Right lung (tissue), 5 donors: ENCODE measurements around the gene ZBTB48. TPM values are rescaled to one million over a fixed set of nuclear protein-coding genes. Genes with fewer than 3 reads are reported as not detected.
A peak's percentile ranks its signal among the peaks of the same experiment; 100 is the strongest.
"Not testable (repeated sequence)": the region's sequence is repeated elsewhere in the genome, so short reads cannot be mapped to it uniquely, and the experiment has no call there.

ENCODE experiments used
- DNase-seq, 2 donors: peaks; one replicate each; pipeline ENCODE4 v3.0.0-alpha.2; 2013
- polyA plus RNA-seq, 5 donors: library from polyadenylated mRNA; unstranded; fragments of 120-200 nt; gene quantifications; one replicate each; pipeline versions ENCODE4 v1.2.1 to v1.2.3, GENCODE V29; 2013; ENCODE audit warnings: inconsistent platforms in 1 of 5, low replicate concordance in 1 of 5; ENCODE audit not compliant: insufficient read length in 5 of 5, insufficient read depth in 1 of 5

The ZBTB48 gene
- polyA plus RNA-seq, 5 donors, result 22.8 to 37.6 (median 32.7) TPM

- no peak for DNase-seq
Observed at GRCh38 chr1:6632588-6633514, 53.1 kb downstream of the ZBTB48 start.

- no peak for DNase-seq
Observed at GRCh38 chr1:6634371-6635052, 54.7 kb downstream of the ZBTB48 start.

GRCh38 chr1:6635161-6635909 lies 55.5 kb downstream of the ZBTB48 start:
- no peak for DNase-seq

GRCh38 chr1:6635910-6636760 lies 56.3 kb downstream of the ZBTB48 start:
- DNase-seq, result no peak

GRCh38 chr1:6636778-6637177 lies 57.0 kb downstream of the ZBTB48 start:
- DNase-seq, result not testable (repeated sequence)

GRCh38 chr1:6637770-6638169 lies 58.0 kb downstream of the ZBTB48 start:
- no peak for DNase-seq

- peak; percentile 50 to 59 for DNase-seq
Observed at GRCh38 chr1:6638226-6638625, 58.4 kb downstream of the ZBTB48 start.

Other genes starting within 250 kb of the ZBTB48 start
- 10 to 100 TPM; 11.7 to 17.0 (median 14.4) TPM for gene ACOT7, start 186.2 kb upstream of the ZBTB48 start, polyA plus RNA-seq
- under 1 TPM; 0.04 to 0.24 (median 0.22) TPM for gene HES2, start 160.1 kb upstream of the ZBTB48 start, polyA plus RNA-seq
- 1 to 10 TPM; 1.2 to 3.8 (median 2.4) TPM for gene ESPN, start 155.2 kb upstream of the ZBTB48 start, polyA plus RNA-seq
- gene TNFRSF25, start 113.8 kb upstream of the ZBTB48 start, polyA plus RNA-seq, result 10 to 100 TPM; 16.5 to 32.9 (median 27.1) TPM
- 10 to 100 TPM; 20.0 to 33.7 (median 28.7) TPM for gene PLEKHG5, start 88.3 kb upstream of the ZBTB48 start, polyA plus RNA-seq
- 10 to 100 TPM; 15.2 to 24.4 (median 22.4) TPM for gene NOL9, start 25.5 kb upstream of the ZBTB48 start, polyA plus RNA-seq
- gene TAS1R1, start 24.7 kb upstream of the ZBTB48 start, polyA plus RNA-seq, result under 1 TPM in 4 of 5 donors, not detected in 1; 0.17 to 0.54 (median 0.19) TPM
- gene KLHL21, start 22.9 kb downstream of the ZBTB48 start, polyA plus RNA-seq, result 10 to 100 TPM in 4 of 5 donors, 1 to 10 TPM in 1; 8.4 to 17.4 (median 13.2) TPM
- gene PHF13, start 33.7 kb downstream of the ZBTB48 start, polyA plus RNA-seq, result 10 to 100 TPM; 16.1 to 21.2 (median 20.7) TPM
- gene THAP3, start 44.9 kb downstream of the ZBTB48 start, polyA plus RNA-seq, result 10 to 100 TPM; 13.1 to 24.1 (median 17.8) TPM
- gene DNAJC11, start 121.8 kb downstream of the ZBTB48 start, polyA plus RNA-seq, result 10 to 100 TPM; 41.1 to 46.5 (median 45.7) TPM
- 10 to 100 TPM; 41.0 to 56.5 (median 48.5) TPM for gene CAMTA1, start 205.5 kb downstream of the ZBTB48 start, polyA plus RNA-seq